ENCODE results near the gene ZMAT5.

GRCh38 chr22:29793396-29793795 is 26.6 kb upstream of the ZMAT5 start:
- TF ChIP-seq CTCF (IDR thresholded peaks at IDR 0.05 in 8 of 11, conservative IDR thresholded peaks at IDR 0.05 in 3 of 11), result no peak
- TF ChIP-seq POLR2AphosphoS5 (IDR thresholded peaks at IDR 0.05), result no peak
